ENCODE measurements around the gene FAM193A.

DNA sequence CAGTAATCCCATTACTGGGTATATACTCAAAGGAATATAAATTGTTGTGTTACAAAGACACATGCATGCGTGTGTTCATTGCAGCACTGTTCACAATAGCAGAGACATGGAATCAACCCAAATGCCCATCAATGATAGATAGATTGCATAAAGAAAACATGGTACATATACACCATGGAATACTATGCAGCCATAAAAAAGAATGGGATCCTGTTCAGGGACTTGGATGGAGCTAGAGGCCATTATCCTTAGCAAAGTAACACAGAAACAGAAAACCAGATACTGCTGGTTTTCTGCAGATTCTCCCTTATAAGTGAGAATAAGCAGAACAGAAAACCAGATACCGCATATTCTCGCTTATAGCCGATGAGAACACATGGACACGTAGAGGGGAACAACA, 43.5 kb downstream of the FAM193A start:
- TF ChIP-seq, protein P1, sequence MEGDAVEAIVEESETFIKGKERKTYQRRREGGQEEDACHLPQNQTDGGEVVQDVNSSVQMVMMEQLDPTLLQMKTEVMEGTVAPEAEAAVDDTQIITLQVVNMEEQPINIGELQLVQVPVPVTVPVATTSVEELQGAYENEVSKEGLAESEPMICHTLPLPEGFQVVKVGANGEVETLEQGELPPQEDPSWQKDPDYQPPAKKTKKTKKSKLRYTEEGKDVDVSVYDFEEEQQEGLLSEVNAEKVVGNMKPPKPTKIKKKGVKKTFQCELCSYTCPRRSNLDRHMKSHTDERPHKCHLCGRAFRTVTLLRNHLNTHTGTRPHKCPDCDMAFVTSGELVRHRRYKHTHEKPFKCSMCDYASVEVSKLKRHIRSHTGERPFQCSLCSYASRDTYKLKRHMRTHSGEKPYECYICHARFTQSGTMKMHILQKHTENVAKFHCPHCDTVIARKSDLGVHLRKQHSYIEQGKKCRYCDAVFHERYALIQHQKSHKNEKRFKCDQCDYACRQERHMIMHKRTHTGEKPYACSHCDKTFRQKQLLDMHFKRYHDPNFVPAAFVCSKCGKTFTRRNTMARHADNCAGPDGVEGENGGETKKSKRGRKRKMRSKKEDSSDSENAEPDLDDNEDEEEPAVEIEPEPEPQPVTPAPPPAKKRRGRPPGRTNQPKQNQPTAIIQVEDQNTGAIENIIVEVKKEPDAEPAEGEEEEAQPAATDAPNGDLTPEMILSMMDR (conservative IDR thresholded peaks at IDR 0.05; ENCODE audit: low read depth in 2 of 2) = no peak
- TF ChIP-seq, protein P2, sequence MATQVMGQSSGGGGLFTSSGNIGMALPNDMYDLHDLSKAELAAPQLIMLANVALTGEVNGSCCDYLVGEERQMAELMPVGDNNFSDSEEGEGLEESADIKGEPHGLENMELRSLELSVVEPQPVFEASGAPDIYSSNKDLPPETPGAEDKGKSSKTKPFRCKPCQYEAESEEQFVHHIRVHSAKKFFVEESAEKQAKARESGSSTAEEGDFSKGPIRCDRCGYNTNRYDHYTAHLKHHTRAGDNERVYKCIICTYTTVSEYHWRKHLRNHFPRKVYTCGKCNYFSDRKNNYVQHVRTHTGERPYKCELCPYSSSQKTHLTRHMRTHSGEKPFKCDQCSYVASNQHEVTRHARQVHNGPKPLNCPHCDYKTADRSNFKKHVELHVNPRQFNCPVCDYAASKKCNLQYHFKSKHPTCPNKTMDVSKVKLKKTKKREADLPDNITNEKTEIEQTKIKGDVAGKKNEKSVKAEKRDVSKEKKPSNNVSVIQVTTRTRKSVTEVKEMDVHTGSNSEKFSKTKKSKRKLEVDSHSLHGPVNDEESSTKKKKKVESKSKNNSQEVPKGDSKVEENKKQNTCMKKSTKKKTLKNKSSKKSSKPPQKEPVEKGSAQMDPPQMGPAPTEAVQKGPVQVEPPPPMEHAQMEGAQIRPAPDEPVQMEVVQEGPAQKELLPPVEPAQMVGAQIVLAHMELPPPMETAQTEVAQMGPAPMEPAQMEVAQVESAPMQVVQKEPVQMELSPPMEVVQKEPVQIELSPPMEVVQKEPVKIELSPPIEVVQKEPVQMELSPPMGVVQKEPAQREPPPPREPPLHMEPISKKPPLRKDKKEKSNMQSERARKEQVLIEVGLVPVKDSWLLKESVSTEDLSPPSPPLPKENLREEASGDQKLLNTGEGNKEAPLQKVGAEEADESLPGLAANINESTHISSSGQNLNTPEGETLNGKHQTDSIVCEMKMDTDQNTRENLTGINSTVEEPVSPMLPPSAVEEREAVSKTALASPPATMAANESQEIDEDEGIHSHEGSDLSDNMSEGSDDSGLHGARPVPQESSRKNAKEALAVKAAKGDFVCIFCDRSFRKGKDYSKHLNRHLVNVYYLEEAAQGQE (IDR thresholded peaks at IDR 0.05; ENCODE audit: unreplicated experiment) = no peak
- TF ChIP-seq EZH2 (IDR thresholded peaks at IDR 0.05; ENCODE audit: low read depth, unreplicated experiment) = no peak
- TF ChIP-seq EZH2phosphoT487 (IDR thresholded peaks at IDR 0.05; ENCODE audit: unreplicated experiment) = no peak
